GM12878 (cell line): Measurements from ENCODE around the gene RASAL2. TPM values are rescaled to one million over a fixed set of nuclear protein-coding genes. Genes with fewer than 3 reads are reported as not detected.

Experiments used
- ATAC-seq: fragments of 200-7000 bp; cut with Tn5 transposase; 3 replicates; pipeline ENCODE4 v1.9.1; 2020; ENCODE audit warnings: mild to moderate bottlenecking, moderate library complexity
- BruUV-seq: library from RNA; stranded (reverse); fragments of 400-500 nt; replicated peaks from 2 replicates; lab custom pipeline; 2021; lab: Mats Ljungman, UMichigan
- CTCF ChIA-PET: fragments of 300-600 bp; sonication (Branson Sonifier 250); formaldehyde crosslinking; extraction: SDS; loops from one replicate; lab custom pipeline; 2021; ENCODE audit warnings: inconsistent platforms; lab: Yijun Ruan, JAX
- POLR2A ChIA-PET: fragments of 350-600 bp; formaldehyde crosslinking; extraction: SDS; loops from one replicate; lab custom pipeline; 2021; ENCODE audit warnings: inconsistent platforms; lab: Charles Lee
- RAD21 ChIA-PET: fragments of 300-600 bp; sonication (Branson Sonifier 250); formaldehyde crosslinking; loops from one replicate; lab custom pipeline; 2023; ENCODE audit warnings: antibody characterized with exemption; ENCODE audit not compliant: unreplicated experiment; lab: Charles Lee
- SMC1A ChIA-PET: fragments of 300-600 bp; sonication (Branson Sonifier 250); formaldehyde crosslinking; loops from one replicate; lab custom pipeline; 2023; ENCODE audit not compliant: unreplicated experiment, uncharacterized antibody; lab: Charles Lee
- DNase-seq: peaks from one replicate; pipeline ENCODE4 v3.0.0-alpha.2; 2011; ENCODE audit warnings: low read depth, low spot score
- FAIRE-seq: peaks from 3 replicates; lab custom pipeline; 2011; peaks lifted over from hg19 to GRCh38; lab: Jason Lieb, UNC
- H2AFZ ChIP-seq: 2 replicates; pipeline ENCODE4 v1.6.0; 2011; ENCODE audit warnings: low read depth, low read length, control low read depth; ENCODE audit not compliant: control insufficient read depth
- H3K27ac ChIP-seq: 2 replicates; pipeline ENCODE4 v1.5.1; 2011; ENCODE audit warnings: control low read depth; ENCODE audit not compliant: control insufficient read depth, insufficient read depth
- H3K27me3 ChIP-seq, 2 experiments: replicated peaks in 1 of 2; 2 replicates each; pipeline versions ENCODE4 v1.6.0 to v1.6.1; 2011; ENCODE audit warnings: low read length in 1 of 2; ENCODE audit not compliant: control insufficient read depth in 2 of 2, insufficient read depth in 2 of 2
- H3K36me3 ChIP-seq, 2 experiments: 2 replicates each; pipeline ENCODE4 v1.5.1; 2011; ENCODE audit warnings: low read length in 1 of 2; ENCODE audit not compliant: control insufficient read depth in 2 of 2, insufficient read depth in 2 of 2
- H3K4me1 ChIP-seq: 2 replicates; pipeline ENCODE4 v1.6.1; 2011; ENCODE audit warnings: mild to moderate bottlenecking, low read length, moderate library complexity, mixed read lengths; ENCODE audit not compliant: control insufficient read depth, insufficient read depth
- H3K4me2 ChIP-seq: 2 replicates; pipeline ENCODE4 v1.6.0; 2011; ENCODE audit warnings: control low read depth; ENCODE audit not compliant: control insufficient read depth, insufficient read depth
- H3K4me3 ChIP-seq: fragments of 200-600 bp; sonication (generic); 2 replicates; pipeline ENCODE4 v1.5.1; 2016
- H3K79me2 ChIP-seq: 2 replicates; pipeline ENCODE4 v1.6.0; 2011; ENCODE audit warnings: low read length; ENCODE audit not compliant: control insufficient read depth, insufficient read depth
- H3K9ac ChIP-seq: 2 replicates; pipeline ENCODE4 v1.8.0; 2011; ENCODE audit warnings: low read length, control low read depth, mixed read lengths; ENCODE audit not compliant: control insufficient read depth, insufficient read depth
- H3K9me3 ChIP-seq: replicated peaks from 3 replicates; pipeline ENCODE4 v1.5.1; 2011; ENCODE audit warnings: mild to moderate bottlenecking, low read length; ENCODE audit not compliant: control insufficient read depth, insufficient read depth
- H4K20me1 ChIP-seq: 2 replicates; pipeline ENCODE4 v1.6.0; 2011; ENCODE audit not compliant: control insufficient read depth, insufficient read depth
- ASH2L ChIP-seq: fragments of 300-600, 200-600 bp; sonication (generic); IDR thresholded peaks from 2 replicates; pipeline ENCODE4 v1.6.1; 2017; ENCODE audit warnings: low read depth, mild to moderate bottlenecking, borderline replicate concordance
- BMI1 ChIP-seq: fragments of 450-650 bp; IDR thresholded peaks from 2 replicates; pipeline ENCODE4 v1.6.1; 2016; ENCODE audit warnings: mild to moderate bottlenecking, moderate library complexity, borderline replicate concordance
- LARP7 ChIP-seq: fragments of 450-650 bp; IDR thresholded peaks from 2 replicates; pipeline ENCODE4 v1.6.1; 2017; ENCODE audit warnings: mild to moderate bottlenecking
- NFIC ChIP-seq: IDR thresholded peaks from 2 replicates; pipeline ENCODE4 v1.6.1; 2012; ENCODE audit warnings: low read depth, mild to moderate bottlenecking, inconsistent platforms, low read length, moderate library complexity
- NR2F1 ChIP-seq: fragments of 450-650 bp; conservative IDR thresholded peaks from 2 replicates; pipeline ENCODE4 v1.6.1; 2017; ENCODE audit warnings: mild to moderate bottlenecking
- PRDM15 ChIP-seq: fragments of 450-650 bp; formaldehyde crosslinking; IDR thresholded peaks from 2 replicates; pipeline ENCODE4 v1.4.0; 2020; ENCODE audit warnings: mild to moderate bottlenecking, moderate library complexity
- RUNX3 ChIP-seq: IDR thresholded peaks from 2 replicates; pipeline ENCODE4 v1.6.1; 2012; ENCODE audit warnings: low read length, inconsistent platforms
- STAT1 ChIP-seq: fragments of 450-650 bp; conservative IDR thresholded peaks from 2 replicates; pipeline ENCODE4 v1.6.1; 2014; ENCODE audit warnings: antibody characterized with exemption, mild to moderate bottlenecking
- ZBTB33 ChIP-seq: fragments of 450-650 bp; IDR thresholded peaks from 2 replicates; pipeline ENCODE4 v1.6.1; 2017; ENCODE audit warnings: mild to moderate bottlenecking
- ZNF622 ChIP-seq: fragments of 450-650 bp; IDR thresholded peaks from 2 replicates; pipeline ENCODE4 v1.6.1; 2017; ENCODE audit warnings: mild to moderate bottlenecking, inconsistent platforms
- WGBS: methylation state at CpG from one replicate; pipeline ENCODE4 v1.1.6; 2016; ENCODE audit warnings: low lambda C conversion rate; ENCODE audit not compliant: insufficient replicate concordance, insufficient coverage; ENCODE audit errors: missing lambda C conversion rate; 5-methylcytosine and 5-hydroxymethylcytosine counted together
- in situ Hi-C: fragments of 300-500 bp; cut with MboI; formaldehyde crosslinking; loops from 9 replicates; pipeline ENCODE4 v1.14.3; 2018; ENCODE audit warnings: mixed read lengths
- intact Hi-C: fragments of 100-400 bp; cut with micrococcal nuclease; formaldehyde crosslinking; loops from one replicate; pipeline ENCODE4 v1.14.2; 2022; ENCODE audit not compliant: unreplicated experiment
- polyA plus RNA-seq, 11 experiments: library from polyadenylated mRNA; depleted of rRNA in 4 of 11; unstranded in 6 of 11; stranded (reverse) in 5 of 11; fragments of >200 nt; fragmentation: Nextera tagmentation in 4 of 11; fragmentation: Illumina TruSeq in 1 of 11; extraction: Ambion mirVana in 4 of 11; extraction: Trizol in 1 of 11; gene quantifications; 1 replicate in 1 of 11; 2 replicates in 10 of 11; pipeline versions ENCODE4 v1.2.1 to v1.2.3, GENCODE V29; 2011 to 2016; ENCODE audit warnings: inconsistent platforms in 2 of 11, missing spikeins in 2 of 11, low read depth in 1 of 11
- total RNA-seq, 4 experiments: library from RNA; depleted of rRNA in 3 of 4; stranded (reverse); fragments of >200 nt in 3 of 4; fragmentation: Illumina TruSeq in 1 of 4; extraction: Trizol in 1 of 4; gene quantifications; 2 replicates each; pipeline versions ENCODE4 v1.2.1 to v1.2.3, GENCODE V29; 2013 to 2021
- TF ChIP-seq, protein P1 (sequence below): fragments of 450-650 bp; formaldehyde crosslinking; IDR thresholded peaks from 2 replicates; pipeline ENCODE4 v1.5.0; 2022; ENCODE audit warnings: mild to moderate bottlenecking, missing genetic modification characterization

Gene RASAL2
- total and polyA plus RNA-seq, 10 of the 15 experiments (the other 5 are each of a cell fraction or from before 2014, with no cell fraction given) = 0.02 to 6.9 (median 0.17) TPM; not detected in 1

DNA sequence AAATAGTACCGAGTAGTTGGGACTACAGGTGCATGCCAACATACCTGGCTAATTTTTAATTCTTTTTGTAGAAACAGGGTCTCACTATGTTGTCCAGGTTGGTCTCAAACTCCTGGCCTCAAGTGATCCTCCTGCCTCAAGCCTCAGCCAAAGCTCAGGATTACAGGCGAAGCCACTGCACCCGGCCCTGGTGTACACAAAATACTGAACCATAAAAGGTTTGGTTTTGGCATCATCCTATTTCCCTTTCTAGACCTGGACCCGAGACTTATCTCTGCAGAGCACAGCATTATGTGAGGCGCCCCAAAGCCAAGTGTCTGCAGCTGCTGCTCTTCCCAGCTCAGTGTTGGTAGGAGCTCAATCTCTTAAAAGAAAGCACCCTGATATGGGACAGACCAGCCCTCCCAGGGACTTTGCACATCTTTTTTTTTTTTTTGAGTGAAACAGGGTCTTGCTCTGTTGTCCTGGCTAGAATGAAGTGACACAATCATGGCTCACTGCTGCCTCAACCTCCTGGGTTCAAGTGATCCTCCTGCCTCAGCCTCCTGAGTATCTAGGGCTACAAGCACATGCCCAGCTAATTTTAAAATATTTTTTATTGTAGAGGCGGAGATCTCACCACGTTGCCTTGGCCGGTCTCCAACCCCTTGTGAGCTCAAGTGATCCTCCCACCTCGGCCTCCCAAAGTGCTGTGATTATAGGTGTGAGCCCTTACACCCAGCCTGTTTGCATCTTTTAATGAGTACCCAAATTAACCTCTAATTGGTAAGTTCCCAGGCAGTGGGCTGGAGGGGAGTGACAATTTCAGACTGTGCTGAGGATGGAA, 439.4 kb downstream of the RASAL2 start:
- RAD21 ChIA-PET = interaction anchor here (0.8 to 2.9 kb wide), 5 partner anchors 9 to 1067 kb away, joined by 3 to 39 read pairs (median 3); no protein-coding TSS in a partner anchor

More for the DNA sequence above, 439.4 kb downstream of the RASAL2 start:
- BruUV-seq = no TSS peak
- no peaks in the 10 kb centered on the region for H4K20me1 ChIP-seq
- no peaks in the 10 kb centered on the region for H3K4me1 ChIP-seq
- no peak for ATAC-seq
- DNase-seq = no peak
- no peak overlapping the region for H3K27ac ChIP-seq
- CTCF ChIA-PET = interaction anchor here (0.6 to 4.8 kb wide), 19 partner anchors 9 to 915 kb away, joined by 3 to 59 read pairs (median 5); no protein-coding TSS in a partner anchor
- H3K27me3 ChIP-seq = no peaks in the 10 kb centered on the region; a peak in 1 of 4 replicates
- FAIRE-seq = no peak
- H3K9me3 ChIP-seq = no peaks in the 10 kb centered on the region
- in situ Hi-C loops = loop anchor here (5.0 to 25.0 kb wide), 3 partner anchors 229 to 834 kb away; partner anchors contain the start of gene AXDND1
- no peaks in the 10 kb centered on the region for H3K36me3 ChIP-seq
- TF ChIP-seq NR2F1 = no peak
- TF ChIP-seq PRDM15 (CRISPR knock-in tag) = no peak
- TF ChIP-seq RUNX3 = no peak
- TF ChIP-seq NFIC = no peak
- no peak for TF ChIP-seq ZBTB33
- TF ChIP-seq BMI1 = no peak
- TF ChIP-seq ASH2L = no peak
- TF ChIP-seq STAT1 = no peak
- no peak for TF ChIP-seq LARP7
- no peak for TF ChIP-seq ZNF622
- TF ChIP-seq, protein P1, sequence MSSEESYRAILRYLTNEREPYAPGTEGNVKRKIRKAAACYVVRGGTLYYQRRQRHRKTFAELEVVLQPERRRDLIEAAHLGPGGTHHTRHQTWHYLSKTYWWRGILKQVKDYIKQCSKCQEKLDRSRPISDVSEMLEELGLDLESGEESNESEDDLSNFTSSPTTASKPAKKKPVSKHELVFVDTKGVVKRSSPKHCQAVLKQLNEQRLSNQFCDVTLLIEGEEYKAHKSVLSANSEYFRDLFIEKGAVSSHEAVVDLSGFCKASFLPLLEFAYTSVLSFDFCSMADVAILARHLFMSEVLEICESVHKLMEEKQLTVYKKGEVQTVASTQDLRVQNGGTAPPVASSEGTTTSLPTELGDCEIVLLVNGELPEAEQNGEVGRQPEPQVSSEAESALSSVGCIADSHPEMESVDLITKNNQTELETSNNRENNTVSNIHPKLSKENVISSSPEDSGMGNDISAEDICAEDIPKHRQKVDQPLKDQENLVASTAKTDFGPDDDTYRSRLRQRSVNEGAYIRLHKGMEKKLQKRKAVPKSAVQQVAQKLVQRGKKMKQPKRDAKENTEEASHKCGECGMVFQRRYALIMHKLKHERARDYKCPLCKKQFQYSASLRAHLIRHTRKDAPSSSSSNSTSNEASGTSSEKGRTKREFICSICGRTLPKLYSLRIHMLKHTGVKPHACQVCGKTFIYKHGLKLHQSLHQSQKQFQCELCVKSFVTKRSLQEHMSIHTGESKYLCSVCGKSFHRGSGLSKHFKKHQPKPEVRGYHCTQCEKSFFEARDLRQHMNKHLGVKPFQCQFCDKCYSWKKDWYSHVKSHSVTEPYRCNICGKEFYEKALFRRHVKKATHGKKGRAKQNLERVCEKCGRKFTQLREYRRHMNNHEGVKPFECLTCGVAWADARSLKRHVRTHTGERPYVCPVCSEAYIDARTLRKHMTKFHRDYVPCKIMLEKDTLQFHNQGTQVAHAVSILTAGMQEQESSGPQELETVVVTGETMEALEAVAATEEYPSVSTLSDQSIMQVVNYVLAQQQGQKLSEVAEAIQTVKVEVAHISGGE (CRISPR knock-in tag) = no peak
- TF ChIP-seq, all 136 proteins: peak for 0
- Histone ChIP-seq H3K4me3 (no peak overlapping the region), H3K9ac (no peak overlapping the region), H2AFZ (no peak overlapping the region), H3K79me2 (no peaks in the 10 kb centered on the region), H3K4me2 (no peak overlapping the region)
- ChIA-PET POLR2A (no interaction called here), SMC1A (interaction anchor here (0.6 to 3.5 kb wide), 9 partner anchors 33 to 481 kb away, joined by 3 to 20 read pairs (median 3); partner anchors contain the start of gene ANGPTL1)
- WGBS = 28% methylated on average over 9 of the region's 9 CpGs
- intact Hi-C loops = loop anchor here (2.0 kb wide), 1 partner anchor 219 kb away; no protein-coding TSS in a partner anchor
